ENCODE data around the gene PDGFD.

The PDGFD gene

GRCh38 chr11:104142698-104143097, 21.2 kb downstream of the PDGFD start:
- DNase-seq = no peak

- DNase-seq = no peak
Observed at GRCh38 chr11:104136861-104137260, 27.1 kb downstream of the PDGFD start.

- DNase-seq = no peak
Observed at GRCh38 chr11:104134745-104135144, 29.2 kb downstream of the PDGFD start.

GRCh38 chr11:104130161-104130560, 33.8 kb downstream of the PDGFD start:
- DNase-seq = peak in 1 of 2 experiments; percentile 62

- no peak for DNase-seq
Observed at GRCh38 chr11:104129145-104129544, 34.8 kb downstream of the PDGFD start.

- no peak for DNase-seq
Observed at GRCh38 chr11:104127828-104128227, 36.1 kb downstream of the PDGFD start.

- DNase-seq = no peak
Observed at GRCh38 chr11:104126464-104126863, 37.5 kb downstream of the PDGFD start.

- no peak for DNase-seq
Observed at GRCh38 chr11:104124979-104125378, 39.0 kb downstream of the PDGFD start.

GRCh38 chr11:104122836-104123235, 41.1 kb downstream of the PDGFD start:
- DNase-seq = no peak

GRCh38 chr11:104122011-104122635, 41.8 kb downstream of the PDGFD start:
- DNase-seq = no peak

- peak; percentile 15 to 53 for DNase-seq
Observed at GRCh38 chr11:104120493-104121137, 43.3 kb downstream of the PDGFD start.

GRCh38 chr11:104118105-104118744, 45.7 kb downstream of the PDGFD start:
- no peak for DNase-seq

- no peak for DNase-seq
Observed at GRCh38 chr11:104113541-104113940, 50.4 kb downstream of the PDGFD start.

GRCh38 chr11:104106136-104106754, 57.7 kb downstream of the PDGFD start:
- DNase-seq = no peak

- no peak for DNase-seq
Observed at GRCh38 chr11:104105155-104105554, 58.8 kb downstream of the PDGFD start.

- DNase-seq = no peak
Observed at GRCh38 chr11:104104664-104105063, 59.3 kb downstream of the PDGFD start.

GRCh38 chr11:104104201-104104600, 59.7 kb downstream of the PDGFD start:
- DNase-seq = no peak

GRCh38 chr11:104098555-104098954, 65.4 kb downstream of the PDGFD start:
- no peak for DNase-seq

GRCh38 chr11:104098132-104098531, 65.8 kb downstream of the PDGFD start:
- no peak for DNase-seq

- no peak for DNase-seq
Observed at GRCh38 chr11:104096900-104097299, 67.0 kb downstream of the PDGFD start.

- peak; percentile 3 to 65 for DNase-seq
Observed at GRCh38 chr11:104095791-104096190, 68.2 kb downstream of the PDGFD start.

GRCh38 chr11:104094576-104094975, 69.4 kb downstream of the PDGFD start:
- no peak for DNase-seq

GRCh38 chr11:104093426-104094280, 70.3 kb downstream of the PDGFD start:
- no peak for DNase-seq
